PFSK-1 (cell line): Measurements from ENCODE around the gene ANK2.

Source experiments
- FOXP2 ChIP-seq: optimal IDR thresholded peaks from 2 replicates; pipeline ENCODE3; 2011; ENCODE audit warnings: borderline replicate concordance, control low read depth, inconsistent platforms; ENCODE audit not compliant: insufficient read depth; ENCODE audit errors: extremely low read length, extremely low read depth
- POLR2AphosphoS5 ChIP-seq: IDR thresholded peaks from 2 replicates; pipeline ENCODE4 v1.6.1; 2012; ENCODE audit warnings: low read depth, mild to moderate bottlenecking, control low read depth, low read length, moderate library complexity
- TAF1 ChIP-seq: IDR thresholded peaks from 2 replicates; pipeline ENCODE4 v1.6.1; 2012; ENCODE audit warnings: low read length, control low read depth, borderline replicate concordance; ENCODE audit not compliant: insufficient read depth

DNA sequence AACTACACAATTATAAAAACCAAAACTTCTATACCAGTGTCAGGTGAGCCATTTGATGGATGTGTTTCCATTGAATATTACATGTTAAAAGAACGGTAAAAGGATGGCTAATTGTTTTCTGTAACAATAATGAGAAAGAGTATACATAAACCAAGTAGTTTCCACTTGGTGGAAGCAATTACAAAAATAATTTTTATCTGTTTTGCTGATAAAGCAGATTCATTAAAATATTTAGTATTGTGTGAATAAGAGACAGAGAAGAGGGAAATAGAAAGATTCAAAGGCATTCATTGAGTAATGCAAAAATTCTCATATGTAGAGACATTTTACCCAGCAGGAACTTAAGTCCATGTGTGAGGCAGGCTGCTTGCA is 95.7 kb downstream of the ANK2 start:
- TF ChIP-seq FOXP2 (no peak), TAF1 (no peak), POLR2AphosphoS5 (no peak)
